Prostate gland (tissue), 2 donors: Measurements from ENCODE around the gene ANKFY1. TPM values are rescaled to one million over a fixed set of nuclear protein-coding genes. Genes with fewer than 3 reads are reported as not detected.
A peak's percentile ranks its signal among the peaks of the same experiment; 100 is the strongest.

Source experiments
- DNase-seq: peaks from one replicate; pipeline ENCODE4 v3.0.0-alpha.2; 2019; ENCODE audit warnings: low spot score
- H3K27ac ChIP-seq, 2 donors: fragments of 200-600 bp; sonication (generic); 2 replicates each; pipeline ENCODE4 v1.5.1; 2017 to 2019
- H3K27me3 ChIP-seq: fragments of 200-600 bp; sonication (generic); replicated peaks from 2 replicates; pipeline ENCODE4 v1.5.1; 2019; ENCODE audit not compliant: insufficient read depth
- H3K36me3 ChIP-seq, 2 donors: fragments of 200-600 bp; sonication (generic); 1 replicate in 1 of 2; 2 replicates in 1 of 2; pipeline versions ENCODE4 v1.5.1 to v1.8.1; 2017 to 2019
- H3K4me1 ChIP-seq: fragments of 200-600 bp; sonication (generic); replicated peaks from 2 replicates; pipeline ENCODE4 v1.5.1; 2019
- H3K4me3 ChIP-seq, 2 donors: fragments of 200-600 bp; sonication (generic); 2 replicates each; pipeline ENCODE4 v1.5.1; 2017 to 2019
- H3K9me3 ChIP-seq: fragments of 200-600 bp; sonication (generic); 2 replicates; pipeline ENCODE4 v1.5.1; 2017
- CTCF ChIP-seq, 4 experiments: fragments of 200-600 bp in 2 of 4; fragments of 450-650 bp in 2 of 4; sonication (generic) in 2 of 4; IDR thresholded peaks; 1 replicate in 3 of 4; 2 replicates in 1 of 4; pipeline ENCODE4 v1.5.1; 2016 to 2019; ENCODE audit warnings: antibody characterized with exemption in 4 of 4, mild to moderate bottlenecking in 2 of 4, moderate library complexity in 2 of 4
- POLR2A ChIP-seq: fragments of 450-650 bp; IDR thresholded peaks from one replicate; pipeline ENCODE4 v1.6.1; 2016; ENCODE audit warnings: antibody characterized with exemption, mild to moderate bottlenecking
- POLR2AphosphoS5 ChIP-seq: sonication (generic); formaldehyde crosslinking; IDR thresholded peaks from one replicate; pipeline ENCODE4 v1.6.1; 2017; ENCODE audit warnings: antibody characterized with exemption
- WGBS: methylation state at CpG from one replicate; pipeline ENCODE4 v1.1.5; 2018; 5-methylcytosine and 5-hydroxymethylcytosine counted together
- intact Hi-C: fragments of 100-400 bp; cut with DNase I; formaldehyde crosslinking; loops from one replicate; pipeline ENCODE4 v1.14.2; 2022
- total RNA-seq, 2 donors: library from RNA; depleted of rRNA; stranded (reverse); fragments of >200 nt; gene quantifications; one replicate each; pipeline ENCODE4 v1.1.0, GENCODE V29; 2016

ANKFY1 gene
- total RNA-seq, 2 donors from 2014 or later = 35.2 to 46.0 TPM

- DNase-seq = no peak
- H3K27me3 ChIP-seq = no peaks in the 10 kb centered on the region
- 93% methylated on average over 15 of the region's 15 CpGs for WGBS
- no peak overlapping the region for H3K4me3 ChIP-seq
- no peaks in the 10 kb centered on the region for H3K4me1 ChIP-seq
- TF ChIP-seq POLR2AphosphoS5 = no peak
- no peak for TF ChIP-seq CTCF (IDR thresholded peaks at IDR 0.05)
- TF ChIP-seq POLR2A = no peak
- H3K36me3 ChIP-seq = peaks cover 7 to 12% of the 10 kb centered on the region in 2 donors
- intact Hi-C loops = no loop called here
- H3K27ac ChIP-seq = no peak overlapping the region
- H3K9me3 ChIP-seq = no peaks in the 10 kb centered on the region
These were observed 85.1 kb downstream of the ANKFY1 start for GRCh38 chr17:4178651-4179050.

- no peak for TF ChIP-seq CTCF (IDR thresholded peaks at IDR 0.05)
- no peak for TF ChIP-seq POLR2A
- TF ChIP-seq POLR2AphosphoS5 = no peak
- no peaks in the 10 kb centered on the region for H3K9me3 ChIP-seq
- no peaks in the 10 kb centered on the region for H3K4me1 ChIP-seq
- intact Hi-C loops = no loop called here
- peaks cover 7 to 17% of the 10 kb centered on the region in 2 donors for H3K36me3 ChIP-seq
- no peak for DNase-seq
- no peak overlapping the region for H3K27ac ChIP-seq
- WGBS = 88% methylated on average over 21 of the region's 21 CpGs
- H3K27me3 ChIP-seq = no peaks in the 10 kb centered on the region
- H3K4me3 ChIP-seq = no peak overlapping the region
These were observed 86.0 kb downstream of the ANKFY1 start for GRCh38 chr17:4177806-4178205.

- intact Hi-C loops = no loop called here
- H3K27ac ChIP-seq = peak overlapping the region; percentile 53 to 54
- no peak overlapping the region for H3K4me3 ChIP-seq
- TF ChIP-seq CTCF (IDR thresholded peaks at IDR 0.05) = no peak
- no peak for TF ChIP-seq POLR2A
- no peak for TF ChIP-seq POLR2AphosphoS5
- 76% methylated on average over 12 of the region's 12 CpGs for WGBS
- DNase-seq = no peak
- H3K36me3 ChIP-seq = peaks cover 4 to 20% of the 10 kb centered on the region in 2 donors
- no peaks in the 10 kb centered on the region for H3K9me3 ChIP-seq
- H3K4me1 ChIP-seq = no peaks in the 10 kb centered on the region
- no peaks in the 10 kb centered on the region for H3K27me3 ChIP-seq
These were observed 86.8 kb downstream of the ANKFY1 start for GRCh38 chr17:4176808-4177472.

GRCh38 chr17:4175921-4176807 lies 87.6 kb downstream of the ANKFY1 start:
- no peak for DNase-seq
- TF ChIP-seq POLR2AphosphoS5 (no peak), POLR2A (no peak), CTCF (IDR thresholded peaks at IDR 0.05) (no peak)
- Histone ChIP-seq H3K9me3 (no peaks in the 10 kb centered on the region), H3K27ac (peak overlapping the region; percentile 53 to 54), H3K4me3 (no peak overlapping the region), H3K4me1 (no peaks in the 10 kb centered on the region), H3K27me3 (no peaks in the 10 kb centered on the region), H3K36me3 (peaks cover 7 to 25% of the 10 kb centered on the region in 2 donors)
- WGBS = 39% methylated on average over 25 of the region's 25 CpGs
- intact Hi-C loops = no loop called here
